Small intestine (tissue), 7 donors: ENCODE measurements around the gene PTGIS. TPM values are rescaled to one million over a fixed set of nuclear protein-coding genes. Genes with fewer than 3 reads are reported as not detected.

Source experiments
- DNase-seq, 2 donors: peaks; one replicate each; pipeline versions ENCODE4 v3.0.0 to v3.0.0-alpha.2; 2013
- FAIRE-seq: peaks from 2 replicates; lab custom pipeline; 2012; peaks lifted over from hg19 to GRCh38; lab: Jason Lieb, UNC
- H3K27ac ChIP-seq, 3 donors: one replicate each; pipeline ENCODE4 v1.5.1; 2013; ENCODE audit warnings: low read length in 2 of 3, mild to moderate bottlenecking in 2 of 3, control low read depth in 1 of 3, inconsistent platforms in 1 of 3, low read depth in 1 of 3, moderate library complexity in 1 of 3
- H3K27me3 ChIP-seq, 3 donors: one replicate each; pipeline ENCODE4 v1.6.1; 2013; ENCODE audit warnings: low read length in 3 of 3, inconsistent platforms in 1 of 3; ENCODE audit not compliant: control insufficient read depth in 3 of 3, insufficient read depth in 3 of 3
- H3K36me3 ChIP-seq, 3 donors: one replicate each; pipeline ENCODE4 v1.6.1; 2013; ENCODE audit warnings: low read length in 3 of 3, inconsistent platforms in 1 of 3, low read depth in 1 of 3, mild to moderate bottlenecking in 1 of 3, moderate library complexity in 1 of 3; ENCODE audit not compliant: control insufficient read depth in 3 of 3, insufficient read depth in 2 of 3
- H3K4me1 ChIP-seq, 3 donors: one replicate each; pipeline ENCODE4 v1.6.1; 2013; ENCODE audit warnings: low read length in 2 of 3, inconsistent platforms in 1 of 3, low read depth in 1 of 3, mild to moderate bottlenecking in 1 of 3, moderate library complexity in 1 of 3; ENCODE audit not compliant: control insufficient read depth in 3 of 3, insufficient read depth in 2 of 3
- H3K4me3 ChIP-seq, 3 donors: one replicate each; pipeline ENCODE4 v1.5.1; 2013; ENCODE audit warnings: low read length in 3 of 3, control low read depth in 1 of 3, inconsistent platforms in 1 of 3, low read depth in 1 of 3, mild to moderate bottlenecking in 1 of 3, moderate library complexity in 1 of 3
- H3K9me3 ChIP-seq, 2 donors: one replicate each; pipeline ENCODE4 v1.6.1; 2013; ENCODE audit warnings: low read depth in 1 of 2, low read length in 1 of 2; ENCODE audit not compliant: control insufficient read depth in 2 of 2, insufficient read depth in 1 of 2
- WGBS, 3 donors: extraction: QIAGEN DNeasy Blood & Tissue Kit; methylation state at CpG; one replicate each; pipeline ENCODE4 v1.1.7; 2013; 5-methylcytosine and 5-hydroxymethylcytosine counted together
- polyA plus RNA-seq, 4 donors: library from polyadenylated mRNA; stranded (reverse) in 3 of 4; unstranded in 1 of 4; fragments of 200-250 nt in 3 of 4; fragments of 120-200 nt in 1 of 4; gene quantifications; one replicate each; pipeline versions ENCODE4 v1.2.1 to v1.2.3, GENCODE V29; 2013
- donor health status: healthy with polysubstance abuse.
- donor health status: control.
- donor health status: control.
- donor health status: Bipolar disorder and iron deficiency.
- donor health status: healthy.

The PTGIS gene
- polyA plus RNA-seq, 4 donors, result 0.22 to 15.1 (median 4.4) TPM

DNA sequence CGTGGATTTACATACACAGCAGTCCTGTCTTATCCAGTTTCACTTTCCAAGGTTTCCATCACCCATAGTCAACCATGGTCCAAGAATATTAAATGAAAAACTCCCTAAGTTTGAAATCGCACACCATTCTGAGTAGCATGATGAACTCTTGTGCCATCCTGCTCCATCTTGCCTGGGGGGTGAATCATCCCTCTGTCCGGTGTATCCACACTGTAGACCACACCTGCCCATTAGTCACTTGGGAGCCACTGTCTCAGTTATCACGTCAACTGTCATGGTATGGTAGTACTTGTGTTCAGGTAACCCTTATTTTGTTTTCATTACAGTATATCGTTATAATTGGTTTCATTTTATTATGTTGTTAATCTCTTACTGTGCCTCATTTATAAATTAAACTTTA is 38.5 kb downstream of the PTGIS start:
- no peaks in the 10 kb centered on the region for H3K27me3 ChIP-seq
- no peak for DNase-seq
- no peak overlapping the region for H3K27ac ChIP-seq
- WGBS, 3 donors, result 56 to 82% (median 62%) methylated on average over 5 of the region's 5 CpGs
- peaks cover 0 to 5% (median 0%) of the 10 kb centered on the region in 3 donors for H3K36me3 ChIP-seq
- no peak for FAIRE-seq
- peaks cover 0 to 6% of the 10 kb centered on the region in 2 donors for H3K9me3 ChIP-seq
- no peaks in the 10 kb centered on the region for H3K4me1 ChIP-seq
- no peak overlapping the region for H3K4me3 ChIP-seq

- Histone ChIP-seq H3K36me3 (peaks cover 0 to 17% (median 0%) of the 10 kb centered on the region in 3 donors), H3K4me3 (no peak overlapping the region), H3K4me1 (no peaks in the 10 kb centered on the region), H3K9me3 (peaks cover 0 to 11% of the 10 kb centered on the region in 2 donors), H3K27me3 (no peaks in the 10 kb centered on the region), H3K27ac (no peak overlapping the region)
- FAIRE-seq (no peak), DNase-seq (no peak)
- WGBS, 3 donors, result 67 to 70% (median 69%) methylated on average over 2 of the region's 2 CpGs
These were observed 41.4 kb downstream of the PTGIS start for GRCh38 chr20:49526568-49526967.

DNA sequence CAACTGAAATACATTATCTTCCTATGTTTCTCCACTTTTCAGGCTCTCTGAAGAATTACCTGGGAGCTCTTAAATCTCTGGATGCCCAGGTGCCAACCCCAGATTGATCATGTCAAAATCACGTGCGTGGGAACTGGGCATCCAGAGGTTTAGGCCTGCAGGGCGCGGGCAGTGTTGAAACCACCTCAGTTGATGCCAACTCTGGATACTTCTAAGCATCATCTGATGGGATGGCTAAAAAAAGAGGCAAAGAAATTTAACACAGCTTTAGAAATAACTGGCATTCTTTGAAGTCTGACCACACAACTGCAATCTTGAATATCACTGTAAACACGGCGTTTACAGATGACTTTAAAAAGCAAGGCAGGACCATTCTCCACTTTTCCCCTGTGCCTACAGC is 41.9 kb downstream of the PTGIS start:
- Histone ChIP-seq H3K9me3 (peaks cover 0 to 11% of the 10 kb centered on the region in 2 donors), H3K4me3 (no peak overlapping the region), H3K4me1 (no peaks in the 10 kb centered on the region), H3K27me3 (no peaks in the 10 kb centered on the region), H3K36me3 (peaks cover 0 to 17% (median 0%) of the 10 kb centered on the region in 3 donors), H3K27ac (no peak overlapping the region)
- DNase-seq (no peak), FAIRE-seq (no peak)
- WGBS, 3 donors, result 91 to 93% (median 92%) methylated on average over 6 of the region's 6 CpGs

GRCh38 chr20:49523767-49524360 is 44.1 kb downstream of the PTGIS start:
- no peak for DNase-seq
- FAIRE-seq, result no peak
- WGBS, 3 donors, result 78 to 90% (median 84%) methylated on average over 8 of the region's 8 CpGs
- H3K36me3 ChIP-seq, result peaks cover 0 to 18% (median 0%) of the 10 kb centered on the region in 3 donors
- no peak overlapping the region for H3K27ac ChIP-seq
- H3K9me3 ChIP-seq, result peaks cover 0 to 11% of the 10 kb centered on the region in 2 donors
- H3K4me3 ChIP-seq, result no peak overlapping the region
- H3K4me1 ChIP-seq, result no peaks in the 10 kb centered on the region
- no peaks in the 10 kb centered on the region for H3K27me3 ChIP-seq

- WGBS, 3 donors, result 53 to 76% (median 68%) methylated on average over 4 of the region's 4 CpGs
- FAIRE-seq, result no peak
- H3K27ac ChIP-seq, result no peak overlapping the region
These were observed 46.6 kb downstream of the PTGIS start for GRCh38 chr20:49521356-49521755.

DNA sequence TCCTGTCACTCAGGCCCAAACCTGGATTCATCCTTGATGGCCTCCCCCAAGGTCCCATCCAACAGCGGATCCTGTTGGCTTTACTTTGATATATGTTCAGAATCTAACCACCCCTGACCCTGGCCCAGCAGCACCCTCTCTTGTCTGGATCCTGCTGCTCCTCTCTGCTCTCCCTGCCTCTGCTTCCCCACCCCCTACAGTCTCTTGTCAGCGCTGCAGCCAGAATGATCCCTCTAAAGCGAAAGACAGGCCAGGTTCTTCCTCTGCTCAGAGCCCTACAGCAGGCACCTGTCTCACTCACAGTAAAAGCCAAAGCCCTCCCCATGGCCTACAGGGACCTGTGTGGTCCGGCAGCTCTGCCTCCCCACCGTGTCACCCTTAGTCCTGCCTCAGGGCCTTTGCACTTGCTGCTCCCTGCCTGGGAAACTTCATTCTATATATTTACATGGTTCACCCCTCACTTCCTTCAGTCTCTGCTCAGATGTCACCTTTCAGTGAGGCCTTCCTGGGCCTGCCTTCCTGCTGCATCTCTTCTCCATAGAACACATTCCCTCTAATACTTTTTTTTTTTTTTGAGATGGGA is 48.1 kb downstream of the PTGIS start:
- Histone ChIP-seq H3K4me3 (no peak overlapping the region), H3K27me3 (no peaks in the 10 kb centered on the region), H3K4me1 (no peaks in the 10 kb centered on the region), H3K36me3 (peaks cover 0 to 25% (median 0%) of the 10 kb centered on the region in 3 donors), H3K27ac (no peak overlapping the region), H3K9me3 (peaks cover 0 to 7% of the 10 kb centered on the region in 2 donors)
- FAIRE-seq (no peak), DNase-seq (no peak)
- WGBS, 3 donors, result 87 to 89% (median 88%) methylated on average over 5 of the region's 5 CpGs

More at GRCh38 chr20:49521356-49521755, 46.6 kb downstream of the PTGIS start:
- peaks cover 0 to 28% (median 0%) of the 10 kb centered on the region in 3 donors for H3K36me3 ChIP-seq
- H3K27me3 ChIP-seq, result no peaks in the 10 kb centered on the region
- H3K9me3 ChIP-seq, result peaks cover 0 to 11% of the 10 kb centered on the region in 2 donors
- no peak overlapping the region for H3K4me3 ChIP-seq
- H3K4me1 ChIP-seq, result no peaks in the 10 kb centered on the region
- no peak for DNase-seq

DNA sequence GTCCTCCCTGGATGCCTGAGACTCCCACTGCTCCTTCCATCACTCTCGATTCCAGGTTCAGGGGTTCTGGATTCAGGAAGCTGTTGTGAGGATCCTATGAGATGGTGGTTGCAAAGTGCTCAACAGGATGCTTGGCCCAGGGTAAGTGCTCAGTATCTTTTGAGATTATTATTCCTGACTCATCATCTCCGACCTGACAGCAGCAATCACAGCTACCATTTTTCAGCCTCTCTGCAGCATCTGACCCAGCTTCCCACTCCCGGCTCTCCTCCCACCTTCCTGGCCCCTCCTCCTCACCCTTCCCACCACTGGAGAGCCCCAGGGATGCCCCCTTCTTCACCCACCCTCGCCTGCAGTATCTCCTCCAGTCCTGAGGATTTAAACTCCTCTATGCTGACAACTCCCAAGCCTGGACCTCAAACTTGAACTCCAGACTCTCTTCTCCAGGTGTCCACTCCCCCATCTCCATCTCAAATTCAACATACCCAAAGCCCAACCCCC is 48.7 kb downstream of the PTGIS start:
- Histone ChIP-seq H3K4me1 (no peaks in the 10 kb centered on the region), H3K9me3 (peaks cover 0 to 3% of the 10 kb centered on the region in 2 donors), H3K27me3 (no peaks in the 10 kb centered on the region), H3K4me3 (no peak overlapping the region), H3K27ac (no peak overlapping the region), H3K36me3 (peaks cover 0 to 25% (median 0%) of the 10 kb centered on the region in 3 donors)
- 36 to 57% (median 48%) methylated on average over 4 of the region's 4 CpGs for WGBS, 3 donors
- no peak for FAIRE-seq
- DNase-seq, result no peak

- DNase-seq, result no peak
- H3K27me3 ChIP-seq, result no peaks in the 10 kb centered on the region
- H3K4me3 ChIP-seq, result no peak overlapping the region
- no peak for FAIRE-seq
- H3K9me3 ChIP-seq, result no peaks in the 10 kb centered on the region
- WGBS, 3 donors, result 62 to 72% (median 62%) methylated on average over 5 of the region's 5 CpGs
- no peak overlapping the region for H3K27ac ChIP-seq
- H3K4me1 ChIP-seq, result no peaks in the 10 kb centered on the region
- peaks cover 0 to 21% (median 0%) of the 10 kb centered on the region in 3 donors for H3K36me3 ChIP-seq
These were observed 49.4 kb downstream of the PTGIS start for GRCh38 chr20:49518576-49518975.
